GM21723 (cell line): ENCODE results near the gene TYW5.

ENCODE experiments used
- ATAC-seq: cut with Tn5 transposase; IDR thresholded peaks from one replicate; pipeline ENCODE4 v1.9.1; 2021; ENCODE audit warnings: mild to moderate bottlenecking, moderate library complexity; ENCODE audit not compliant: unreplicated experiment

Gene TYW5

GRCh38 chr2:199975273-199975895, 20.1 kb upstream of the TYW5 start:
- no peak for ATAC-seq

DNA sequence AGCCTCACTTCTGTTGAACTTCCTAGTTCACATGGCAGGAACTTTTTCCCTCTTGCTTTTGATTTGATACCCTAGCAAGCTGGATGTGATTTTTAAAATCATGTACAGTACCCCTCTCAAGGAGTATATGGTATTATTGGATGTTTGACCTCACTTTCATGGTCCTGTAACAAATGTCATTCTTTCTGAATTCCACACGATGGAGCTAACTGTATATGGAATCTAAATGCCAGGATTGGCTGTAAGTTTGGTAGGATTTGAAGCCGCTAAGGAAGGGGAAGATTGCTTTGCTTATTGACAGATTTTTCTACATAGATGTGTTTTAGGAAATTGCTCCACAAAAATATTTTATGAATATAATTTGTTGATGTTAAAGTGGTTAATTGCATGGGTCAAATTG, 18.4 kb upstream of the TYW5 start:
- ATAC-seq = no peak

- no peak for ATAC-seq
These were observed 16.9 kb upstream of the TYW5 start for GRCh38 chr2:199972088-199972626.

DNA sequence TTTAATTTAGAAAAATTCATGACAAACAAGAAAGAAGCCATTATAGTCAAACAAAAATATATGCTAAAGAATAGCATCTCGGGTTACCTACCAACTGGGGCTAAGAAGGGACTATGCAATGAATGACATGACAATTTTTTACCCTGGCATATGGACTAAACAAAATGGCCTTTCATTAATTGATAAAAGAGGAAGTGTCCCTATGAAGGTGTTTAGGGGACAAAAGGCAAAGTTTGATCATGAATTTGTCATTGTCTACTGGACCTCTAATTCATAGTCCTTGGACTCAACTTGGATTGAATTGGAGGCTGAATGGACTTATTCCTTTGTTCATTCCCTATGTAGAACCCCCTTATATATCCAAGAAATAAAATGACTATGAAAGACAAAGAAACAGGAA, 12.8 kb upstream of the TYW5 start:
- ATAC-seq = no peak

DNA sequence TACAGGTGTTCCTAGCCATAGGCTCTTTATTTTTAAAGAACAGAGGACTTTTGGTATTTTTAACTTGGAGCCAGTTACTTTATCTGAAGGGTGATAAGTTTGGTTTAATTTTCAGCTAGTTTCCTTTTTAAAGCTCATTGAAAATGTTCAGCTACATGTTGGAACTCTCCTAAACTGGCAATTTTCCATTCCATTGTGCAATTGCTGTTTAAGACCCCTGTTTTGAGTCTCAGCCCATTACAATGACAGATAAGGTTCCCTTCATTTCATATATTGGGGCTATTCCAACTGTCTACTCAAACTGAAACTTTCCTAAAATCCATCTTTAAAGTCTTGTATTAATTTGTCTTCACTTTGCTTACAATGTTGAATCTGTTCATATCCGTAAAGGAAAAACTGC, 11.7 kb upstream of the TYW5 start:
- ATAC-seq = no peak

GRCh38 chr2:199966405-199966804, 11.1 kb upstream of the TYW5 start:
- ATAC-seq = no peak

- ATAC-seq = peak; percentile 63
These were observed 6.9 kb upstream of the TYW5 start for GRCh38 chr2:199962203-199962602.

DNA sequence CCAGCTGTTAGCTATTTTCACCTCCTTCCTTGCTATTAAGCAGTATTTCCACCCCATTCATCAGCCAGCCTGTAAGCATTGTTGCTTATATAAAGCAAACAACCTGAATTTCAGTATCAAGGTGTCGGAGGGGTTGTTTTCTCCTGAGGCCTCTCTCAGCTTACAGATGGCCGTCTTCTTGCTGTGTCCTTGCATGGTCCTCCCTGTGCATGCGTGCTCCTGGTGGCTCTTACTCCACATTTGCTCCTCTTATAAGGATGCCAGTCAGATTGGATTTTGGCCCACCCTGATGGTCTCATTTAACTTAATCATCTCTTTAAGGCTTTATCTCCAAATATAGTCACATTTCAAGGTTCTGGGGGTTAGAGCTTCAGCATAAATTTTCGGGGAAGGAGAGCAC, 2.7 kb upstream of the TYW5 start:
- no peak for ATAC-seq

DNA sequence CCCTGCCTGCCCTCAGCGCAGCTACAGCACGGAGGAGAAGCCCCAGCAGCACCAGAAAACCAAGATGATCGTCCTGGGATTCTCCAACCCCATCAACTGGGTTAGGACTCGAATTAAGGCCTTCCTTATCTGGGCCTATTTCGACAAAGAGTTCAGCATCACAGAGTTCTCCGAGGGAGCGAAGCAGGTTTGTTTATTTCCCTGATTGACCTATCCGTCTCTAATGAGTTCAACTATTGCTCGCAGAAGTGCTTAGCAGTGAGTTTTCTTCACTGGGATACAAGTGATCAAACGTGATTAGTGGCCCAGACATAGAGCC, 730 bp upstream of the TYW5 start:
- no peak for ATAC-seq

DNA sequence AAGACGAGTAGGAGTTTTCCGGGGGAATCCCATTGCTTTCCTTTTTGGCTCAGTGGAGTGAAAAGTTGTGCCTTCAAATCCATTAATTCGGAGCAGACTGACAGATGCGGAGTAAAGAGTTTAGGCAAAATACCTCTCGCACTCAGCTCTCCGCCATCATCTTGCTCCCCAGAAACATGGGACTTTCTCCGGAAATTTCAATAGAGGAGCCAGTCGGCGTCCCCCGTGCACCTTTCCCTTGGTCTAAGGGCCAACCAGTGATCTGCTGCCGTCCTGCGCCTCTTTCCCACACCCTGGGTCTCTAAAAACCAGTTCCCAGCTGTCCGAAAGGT, 318 bp downstream of the TYW5 start:
- ATAC-seq = peak; percentile 53

GRCh38 chr2:199951023-199951422, 4.3 kb downstream of the TYW5 start:
- ATAC-seq = no peak

GRCh38 chr2:199950396-199950795, 4.9 kb downstream of the TYW5 start:
- ATAC-seq = no peak

DNA sequence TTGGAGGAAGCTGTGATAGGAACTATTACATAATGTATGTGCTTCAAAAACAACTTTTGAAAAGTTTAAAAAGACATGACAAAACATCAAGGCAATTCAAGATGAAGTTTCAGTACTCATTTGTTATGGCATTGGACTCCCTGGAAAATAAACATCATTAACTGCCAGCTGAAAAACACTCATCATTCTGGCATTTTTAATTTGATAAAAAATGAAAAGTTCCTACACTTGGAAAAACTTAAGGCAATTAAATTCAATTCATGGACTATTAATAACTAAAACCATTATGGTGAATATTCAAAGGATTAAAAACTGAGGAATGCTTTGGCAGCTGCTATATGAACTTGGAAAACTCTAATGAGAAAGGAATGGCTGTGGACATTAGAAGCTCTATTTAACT, 8.5 kb downstream of the TYW5 start:
- ATAC-seq = no peak

DNA sequence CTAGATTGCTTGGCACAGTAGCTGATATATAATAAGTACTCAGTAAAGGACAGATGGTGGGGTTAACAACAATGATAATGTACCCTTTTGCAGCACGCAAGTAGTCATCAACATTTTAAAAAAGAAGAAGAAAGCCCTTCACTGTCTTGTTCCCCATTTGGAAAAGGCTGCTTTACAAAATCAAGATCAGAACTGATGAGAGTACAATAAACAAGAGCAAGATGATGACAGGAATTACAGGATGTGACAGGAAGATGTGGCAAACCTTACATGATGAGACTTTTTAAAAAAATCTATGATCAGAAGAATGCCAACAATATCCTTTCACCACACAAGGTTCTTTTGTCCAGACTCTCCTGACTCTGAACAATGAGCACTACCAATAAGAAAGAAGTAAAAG, 9.1 kb downstream of the TYW5 start:
- ATAC-seq = no peak

- ATAC-seq = no peak
These were observed 11.9 kb downstream of the TYW5 start for GRCh38 chr2:199943373-199943772.

GRCh38 chr2:199940373-199940772, 14.9 kb downstream of the TYW5 start:
- ATAC-seq = no peak

GRCh38 chr2:199936554-199936953, 18.7 kb downstream of the TYW5 start:
- no peak for ATAC-seq

GRCh38 chr2:199933466-199933865, 21.8 kb downstream of the TYW5 start:
- no peak for ATAC-seq

GRCh38 chr2:199932312-199932855, 22.9 kb downstream of the TYW5 start:
- no peak for ATAC-seq

DNA sequence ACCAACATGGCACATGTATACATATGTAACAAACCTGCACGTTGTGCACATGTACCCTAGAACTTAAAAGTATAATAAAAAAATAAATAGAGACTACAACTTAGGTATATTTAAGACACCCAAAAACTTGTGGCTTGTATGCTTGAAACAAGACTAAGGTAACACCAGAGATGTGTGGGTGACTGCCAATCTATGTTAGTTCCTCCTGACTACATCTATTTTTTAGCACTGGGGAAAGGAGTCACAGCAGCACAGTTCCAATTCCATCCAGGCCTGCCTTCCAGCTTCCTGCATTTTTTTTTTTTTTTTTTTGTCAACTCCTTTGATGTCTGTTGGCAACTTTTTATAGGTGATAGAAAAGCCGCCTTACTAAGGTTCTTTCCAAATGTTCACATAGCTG, 26.0 kb downstream of the TYW5 start:
- ATAC-seq = no peak

GRCh38 chr2:199928626-199929025, 26.7 kb downstream of the TYW5 start:
- no peak for ATAC-seq

DNA sequence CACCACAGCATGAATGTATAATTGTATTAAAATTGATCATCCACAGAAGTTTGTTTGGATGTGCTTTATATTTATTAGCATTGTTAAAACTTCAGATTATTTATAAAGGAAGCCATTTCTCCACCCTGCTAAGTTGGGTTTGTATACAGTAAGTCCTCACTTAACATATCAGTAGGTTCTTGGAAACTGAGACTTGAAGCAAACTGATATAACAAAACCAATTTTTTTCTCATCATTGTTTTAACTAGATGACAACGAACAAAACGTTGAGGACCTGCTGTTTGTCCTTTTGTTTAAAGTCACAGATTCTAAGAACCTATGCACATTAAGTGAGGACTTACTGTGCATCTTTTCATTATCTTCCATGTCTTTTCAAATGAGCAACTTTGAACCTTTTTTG, 27.1 kb downstream of the TYW5 start:
- no peak for ATAC-seq

DNA sequence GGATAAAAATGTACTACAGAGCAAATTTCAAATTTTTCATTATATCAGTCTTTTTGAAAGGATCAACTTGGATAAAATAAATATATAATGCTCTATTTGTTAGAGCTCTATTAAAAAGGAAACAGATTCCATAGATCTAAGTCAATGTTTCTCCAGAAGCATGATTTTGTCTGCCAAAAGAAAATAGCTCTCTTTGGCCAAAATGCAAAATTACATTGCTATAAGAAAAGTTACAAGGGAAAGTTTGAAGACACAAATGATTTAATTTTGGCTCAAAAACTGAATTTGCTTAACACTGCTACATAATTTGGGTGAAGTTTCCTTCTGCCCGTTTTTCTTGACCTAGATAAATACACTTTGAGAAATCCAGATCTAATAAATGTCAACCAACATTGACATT, 28.5 kb downstream of the TYW5 start:
- ATAC-seq = no peak
